Caco-2 (cell line): ENCODE measurements around the gene FHDC1. TPM values are rescaled to one million over a fixed set of nuclear protein-coding genes. Genes with fewer than 3 reads are reported as not detected.

Experiments
- BruUV-seq: library from RNA; stranded (reverse); fragments of 400-500 nt; replicated peaks from 2 replicates; lab custom pipeline; 2021; lab: Mats Ljungman, UMichigan
- CTCF ChIA-PET: fragments of 300-600 bp; sonication (Branson Sonifier 250); formaldehyde crosslinking; loops from one replicate; lab custom pipeline; 2022; ENCODE audit warnings: antibody characterized with exemption; lab: Charles Lee
- POLR2A ChIA-PET: fragments of 300-600 bp; sonication (Branson Sonifier 250); formaldehyde crosslinking; loops from one replicate; lab custom pipeline; 2022; ENCODE audit warnings: antibody characterized with exemption; lab: Charles Lee
- DNase-seq, 2 experiments: peaks; one replicate each; pipeline versions ENCODE4 v3.0.0 to v3.0.0-alpha.2; 2020 to 2022
- H3K27me3 ChIP-seq: replicated peaks from 2 replicates; pipeline ENCODE4 v1.6.0; 2011; ENCODE audit warnings: low read length; ENCODE audit not compliant: control insufficient read depth, insufficient read depth
- H3K36me3 ChIP-seq: 2 replicates; pipeline ENCODE4 v1.5.1; 2011; ENCODE audit warnings: low read length; ENCODE audit not compliant: control insufficient read depth, insufficient read depth
- H3K4me1 ChIP-seq: fragments of 250-450 bp; sonication (Bioruptor Pico); 2 replicates; pipeline ENCODE4 v1.5.1; 2020; ENCODE audit warnings: mild to moderate bottlenecking
- H3K4me3 ChIP-seq: 2 replicates; pipeline ENCODE4 v1.5.1; 2011; ENCODE audit warnings: low read depth, mild to moderate bottlenecking, control low read depth, low read length
- H3K9me3 ChIP-seq: fragments of 250-450 bp; sonication (Bioruptor Pico); 2 replicates; pipeline ENCODE4 v1.5.1; 2020; ENCODE audit warnings: mild to moderate bottlenecking, moderate library complexity
- H3K27ac Mint-ChIP-seq: one replicate; pipeline ENCODE4 v1.8.0; 2022; ENCODE audit warnings: mixed read lengths; ENCODE audit not compliant: unreplicated experiment
- H3K27me3 Mint-ChIP-seq: one replicate; pipeline ENCODE4 v1.8.0; 2022; ENCODE audit warnings: mixed read lengths; ENCODE audit not compliant: insufficient read depth, unreplicated experiment
- H3K36me3 Mint-ChIP-seq: one replicate; pipeline ENCODE4 v1.8.0; 2022; ENCODE audit warnings: mild to moderate bottlenecking, mixed read lengths; ENCODE audit not compliant: insufficient read depth, unreplicated experiment
- H3K4me1 Mint-ChIP-seq: one replicate; pipeline ENCODE4 v1.8.0; 2022; ENCODE audit warnings: low read depth, mixed read lengths; ENCODE audit not compliant: unreplicated experiment
- H3K4me3 Mint-ChIP-seq: one replicate; pipeline ENCODE4 v1.8.0; 2022; ENCODE audit warnings: mild to moderate bottlenecking, moderate library complexity, mixed read lengths; ENCODE audit not compliant: unreplicated experiment
- H3K9me3 Mint-ChIP-seq: one replicate; pipeline ENCODE4 v1.8.0; 2022; ENCODE audit warnings: mixed read lengths; ENCODE audit not compliant: unreplicated experiment
- intact Hi-C: fragments of 100-400 bp; cut with micrococcal nuclease; formaldehyde crosslinking; loops from one replicate; pipeline ENCODE4 v1.10.0; 2022; ENCODE audit not compliant: unreplicated experiment
- total RNA-seq: library from RNA; stranded (reverse); gene quantifications from 2 replicates; pipeline ENCODE4 v1.2.3, GENCODE V29; 2022
- TF ChIP-seq, protein P1 (sequence below), 2 experiments: fragments of 200-600 bp in 1 of 2; IDR thresholded peaks; 1 replicate in 1 of 2; 2 replicates in 1 of 2; pipeline versions ENCODE4 v1.5.1 to v1.8.0; 2011 to 2022; ENCODE audit warnings: antibody characterized with exemption in 1 of 2, control low read depth in 1 of 2, inconsistent platforms in 1 of 2, low read depth in 1 of 2, low read length in 1 of 2, mild to moderate bottlenecking in 1 of 2, moderate library complexity in 1 of 2; ENCODE audit not compliant: insufficient read depth in 1 of 2, severe bottlenecking in 1 of 2, unreplicated experiment in 1 of 2

FHDC1 gene
- total RNA-seq, 1 experiment from 2014 or later = 1.4 TPM

GRCh38 chr4:152936446-152937335 is 568 bp downstream of the FHDC1 start:
- H3K36me3 ChIP-seq = no peaks in the 10 kb centered on the region
- no peak overlapping the region for H3K27ac Mint-ChIP-seq
- no peaks in the 10 kb centered on the region; the same call in 1 of the 2 replicates for H3K27me3 ChIP-seq
- peak; percentile 39 to 48 for DNase-seq
- CTCF ChIA-PET = interaction anchor here (1.2 kb wide), 1 partner anchor 158 kb away, joined by 3 read pairs; the partner anchor contains the start of gene TIGD4
- H3K27me3 Mint-ChIP-seq = peaks cover 4% of the 10 kb centered on the region
- TF ChIP-seq, protein P1, sequence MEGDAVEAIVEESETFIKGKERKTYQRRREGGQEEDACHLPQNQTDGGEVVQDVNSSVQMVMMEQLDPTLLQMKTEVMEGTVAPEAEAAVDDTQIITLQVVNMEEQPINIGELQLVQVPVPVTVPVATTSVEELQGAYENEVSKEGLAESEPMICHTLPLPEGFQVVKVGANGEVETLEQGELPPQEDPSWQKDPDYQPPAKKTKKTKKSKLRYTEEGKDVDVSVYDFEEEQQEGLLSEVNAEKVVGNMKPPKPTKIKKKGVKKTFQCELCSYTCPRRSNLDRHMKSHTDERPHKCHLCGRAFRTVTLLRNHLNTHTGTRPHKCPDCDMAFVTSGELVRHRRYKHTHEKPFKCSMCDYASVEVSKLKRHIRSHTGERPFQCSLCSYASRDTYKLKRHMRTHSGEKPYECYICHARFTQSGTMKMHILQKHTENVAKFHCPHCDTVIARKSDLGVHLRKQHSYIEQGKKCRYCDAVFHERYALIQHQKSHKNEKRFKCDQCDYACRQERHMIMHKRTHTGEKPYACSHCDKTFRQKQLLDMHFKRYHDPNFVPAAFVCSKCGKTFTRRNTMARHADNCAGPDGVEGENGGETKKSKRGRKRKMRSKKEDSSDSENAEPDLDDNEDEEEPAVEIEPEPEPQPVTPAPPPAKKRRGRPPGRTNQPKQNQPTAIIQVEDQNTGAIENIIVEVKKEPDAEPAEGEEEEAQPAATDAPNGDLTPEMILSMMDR (IDR thresholded peaks at IDR 0.05; ENCODE audit: insufficient read depth in 1 of 2, low read depth in 1 of 2, low read length in 1 of 2, severe bottlenecking in 1 of 2, unreplicated experiment in 1 of 2) = no peak
- intact Hi-C loops = loop anchor here (1.0 to 5.0 kb wide), 7 partner anchors 15 to 192 kb away; no protein-coding TSS in a partner anchor
- peak overlapping the region; percentile 60 for H3K4me3 ChIP-seq
- POLR2A ChIA-PET = interaction anchor here (0.9 to 1.5 kb wide), 2 partner anchors 35 to 191 kb away, joined by 3 to 4 read pairs; no protein-coding TSS in a partner anchor
- H3K4me1 Mint-ChIP-seq = peaks cover 7% of the 10 kb centered on the region
- H3K36me3 Mint-ChIP-seq = peaks cover 14% of the 10 kb centered on the region
- no peaks in the 10 kb centered on the region for H3K9me3 ChIP-seq
- no peaks in the 10 kb centered on the region for H3K4me1 ChIP-seq
- peak overlapping the region; percentile 80 for H3K4me3 Mint-ChIP-seq
- no peaks in the 10 kb centered on the region for H3K9me3 Mint-ChIP-seq
- no TSS peak for BruUV-seq

- DNase-seq = peak in 1 of 2 experiments; percentile 28
- CTCF ChIA-PET = no interaction called here
- intact Hi-C loops = loop anchor here (5.0 kb wide), 4 partner anchors 60 to 145 kb away; no protein-coding TSS in a partner anchor
- Histone ChIP-seq H3K36me3 (no peaks in the 10 kb centered on the region), H3K27me3 (no peaks in the 10 kb centered on the region; the same call in 1 of the 2 replicates), H3K4me1 (no peaks in the 10 kb centered on the region), H3K9me3 (no peaks in the 10 kb centered on the region), H3K4me3 (peak overlapping the region; percentile 60)
- Mint-ChIP-seq H3K4me3 (peak overlapping the region; percentile 80), H3K36me3 (peaks cover 14% of the 10 kb centered on the region), H3K9me3 (no peaks in the 10 kb centered on the region), H3K27me3 (peaks cover 4% of the 10 kb centered on the region), H3K27ac (no peak overlapping the region), H3K4me1 (peaks cover 7% of the 10 kb centered on the region)
- POLR2A ChIA-PET = no interaction called here
- TF ChIP-seq, protein P1 (IDR thresholded peaks at IDR 0.05; ENCODE audit: insufficient read depth in 1 of 2, low read depth in 1 of 2, low read length in 1 of 2, severe bottlenecking in 1 of 2, unreplicated experiment in 1 of 2) = no peak
- no TSS peak for BruUV-seq
Observed at GRCh38 chr4:152937336-152938236, 1.5 kb downstream of the FHDC1 start.
